ENCODE measurements around the gene SLC6A18. TPM values are rescaled to one million over a fixed set of nuclear protein-coding genes. Genes with fewer than 3 reads are reported as not detected.

Gene SLC6A18
- total and polyA plus RNA-seq, 10 of the 15 experiments (the other 5 are each of a cell fraction or from before 2014, with no cell fraction given), result not detected

DNA sequence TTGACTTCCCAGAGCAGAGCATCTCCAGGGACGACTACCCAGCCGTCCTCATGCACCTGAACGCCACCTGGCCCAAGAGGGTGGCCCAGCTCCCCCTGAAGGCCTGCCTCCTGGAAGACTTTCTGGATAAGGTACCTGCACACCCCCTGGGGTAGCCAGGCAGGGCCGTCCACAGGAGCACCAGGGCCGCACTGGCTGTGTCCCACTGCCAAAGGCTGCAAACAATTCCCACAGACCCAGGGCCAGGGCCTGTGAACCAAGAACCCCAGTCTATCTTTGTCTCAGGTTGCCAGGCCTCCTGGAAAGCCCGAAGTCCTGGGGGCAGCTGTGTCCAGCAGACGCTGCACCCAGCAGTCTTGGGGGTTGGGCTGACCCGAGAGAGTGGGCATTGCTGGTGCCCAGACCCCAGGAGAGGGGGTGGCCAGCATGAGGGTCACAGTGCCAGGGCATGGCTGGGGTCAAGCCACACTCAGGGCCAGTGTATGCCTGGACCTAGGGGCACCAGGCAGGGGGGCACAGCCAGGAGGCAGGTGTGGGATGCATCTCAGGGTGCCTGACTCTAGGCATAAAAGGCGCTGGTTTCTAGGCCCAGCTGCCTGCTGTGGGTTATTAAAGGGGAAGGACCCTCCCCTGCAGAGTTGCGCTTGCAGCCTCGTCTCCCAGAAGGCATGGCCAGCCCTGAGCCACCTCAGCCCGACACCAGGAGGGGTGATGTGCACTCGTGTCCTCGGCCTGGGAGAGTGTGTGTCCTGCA, 17.7 kb downstream of the SLC6A18 start:
- POLR2A ChIA-PET, result no interaction called here
- ATAC-seq, result no peak
- Histone ChIP-seq H3K9ac (ENCODE audit: control insufficient read depth, insufficient read depth, low read length) (no peak overlapping the region), H3K27ac (ENCODE audit: control insufficient read depth, insufficient read depth) (no peak overlapping the region), H3K9me3 (replicated peaks; ENCODE audit: control insufficient read depth, insufficient read depth, low read length) (no peaks in the 10 kb centered on the region), H3K4me2 (ENCODE audit: control insufficient read depth, insufficient read depth) (no peak overlapping the region), H3K4me3 (no peak overlapping the region), H4K20me1 (ENCODE audit: control insufficient read depth, insufficient read depth) (no peaks in the 10 kb centered on the region), H2AFZ (ENCODE audit: control insufficient read depth, low read depth, low read length) (no peak overlapping the region), H3K36me3 (ENCODE audit: control insufficient read depth in 2 of 2, insufficient read depth in 2 of 2, low read length in 1 of 2) (no peaks in the 10 kb centered on the region), H3K4me1 (ENCODE audit: control insufficient read depth, insufficient read depth, low read length) (no peaks in the 10 kb centered on the region), H3K27me3 (replicated peaks in 1 of 2; ENCODE audit: control insufficient read depth in 2 of 2, insufficient read depth in 2 of 2, low read length in 1 of 2) (no peaks in the 10 kb centered on the region; a peak in 2 of 4 replicates), H3K79me2 (ENCODE audit: control insufficient read depth, insufficient read depth, low read length) (no peaks in the 10 kb centered on the region)
- BruUV-seq (replicated peaks), result no TSS peak
- in situ Hi-C loops (cut with MboI), result no loop called here
- no peak for DNase-seq (ENCODE audit: low read depth, low spot score)
- intact Hi-C loops (cut with micrococcal nuclease; ENCODE audit: unreplicated experiment), result no loop called here
- 23% methylated on average over 14 of the region's 14 CpGs for WGBS (ENCODE audit: insufficient coverage, insufficient replicate concordance, low lambda C conversion rate, missing lambda C conversion rate)
- RAD21 ChIA-PET (ENCODE audit: unreplicated experiment), result no interaction called here
- SMC1A ChIA-PET (ENCODE audit: uncharacterized antibody, unreplicated experiment), result no interaction called here
- FAIRE-seq, result no peak
- CTCF ChIA-PET, result no interaction called here
- no peak for TF ChIP-seq TAF1 (IDR thresholded peaks at IDR 0.05; ENCODE audit: borderline replicate concordance, low read depth, low read length)
- TF ChIP-seq TCF12 (IDR thresholded peaks at IDR 0.05; ENCODE audit: low read depth, low read length), result no peak
- TF ChIP-seq, protein P1, sequence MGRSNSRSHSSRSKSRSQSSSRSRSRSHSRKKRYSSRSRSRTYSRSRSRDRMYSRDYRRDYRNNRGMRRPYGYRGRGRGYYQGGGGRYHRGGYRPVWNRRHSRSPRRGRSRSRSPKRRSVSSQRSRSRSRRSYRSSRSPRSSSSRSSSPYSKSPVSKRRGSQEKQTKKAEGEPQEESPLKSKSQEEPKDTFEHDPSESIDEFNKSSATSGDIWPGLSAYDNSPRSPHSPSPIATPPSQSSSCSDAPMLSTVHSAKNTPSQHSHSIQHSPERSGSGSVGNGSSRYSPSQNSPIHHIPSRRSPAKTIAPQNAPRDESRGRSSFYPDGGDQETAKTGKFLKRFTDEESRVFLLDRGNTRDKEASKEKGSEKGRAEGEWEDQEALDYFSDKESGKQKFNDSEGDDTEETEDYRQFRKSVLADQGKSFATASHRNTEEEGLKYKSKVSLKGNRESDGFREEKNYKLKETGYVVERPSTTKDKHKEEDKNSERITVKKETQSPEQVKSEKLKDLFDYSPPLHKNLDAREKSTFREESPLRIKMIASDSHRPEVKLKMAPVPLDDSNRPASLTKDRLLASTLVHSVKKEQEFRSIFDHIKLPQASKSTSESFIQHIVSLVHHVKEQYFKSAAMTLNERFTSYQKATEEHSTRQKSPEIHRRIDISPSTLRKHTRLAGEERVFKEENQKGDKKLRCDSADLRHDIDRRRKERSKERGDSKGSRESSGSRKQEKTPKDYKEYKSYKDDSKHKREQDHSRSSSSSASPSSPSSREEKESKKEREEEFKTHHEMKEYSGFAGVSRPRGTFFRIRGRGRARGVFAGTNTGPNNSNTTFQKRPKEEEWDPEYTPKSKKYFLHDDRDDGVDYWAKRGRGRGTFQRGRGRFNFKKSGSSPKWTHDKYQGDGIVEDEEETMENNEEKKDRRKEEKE (IDR thresholded peaks at IDR 0.05), result no peak
- TF ChIP-seq, protein P2, sequence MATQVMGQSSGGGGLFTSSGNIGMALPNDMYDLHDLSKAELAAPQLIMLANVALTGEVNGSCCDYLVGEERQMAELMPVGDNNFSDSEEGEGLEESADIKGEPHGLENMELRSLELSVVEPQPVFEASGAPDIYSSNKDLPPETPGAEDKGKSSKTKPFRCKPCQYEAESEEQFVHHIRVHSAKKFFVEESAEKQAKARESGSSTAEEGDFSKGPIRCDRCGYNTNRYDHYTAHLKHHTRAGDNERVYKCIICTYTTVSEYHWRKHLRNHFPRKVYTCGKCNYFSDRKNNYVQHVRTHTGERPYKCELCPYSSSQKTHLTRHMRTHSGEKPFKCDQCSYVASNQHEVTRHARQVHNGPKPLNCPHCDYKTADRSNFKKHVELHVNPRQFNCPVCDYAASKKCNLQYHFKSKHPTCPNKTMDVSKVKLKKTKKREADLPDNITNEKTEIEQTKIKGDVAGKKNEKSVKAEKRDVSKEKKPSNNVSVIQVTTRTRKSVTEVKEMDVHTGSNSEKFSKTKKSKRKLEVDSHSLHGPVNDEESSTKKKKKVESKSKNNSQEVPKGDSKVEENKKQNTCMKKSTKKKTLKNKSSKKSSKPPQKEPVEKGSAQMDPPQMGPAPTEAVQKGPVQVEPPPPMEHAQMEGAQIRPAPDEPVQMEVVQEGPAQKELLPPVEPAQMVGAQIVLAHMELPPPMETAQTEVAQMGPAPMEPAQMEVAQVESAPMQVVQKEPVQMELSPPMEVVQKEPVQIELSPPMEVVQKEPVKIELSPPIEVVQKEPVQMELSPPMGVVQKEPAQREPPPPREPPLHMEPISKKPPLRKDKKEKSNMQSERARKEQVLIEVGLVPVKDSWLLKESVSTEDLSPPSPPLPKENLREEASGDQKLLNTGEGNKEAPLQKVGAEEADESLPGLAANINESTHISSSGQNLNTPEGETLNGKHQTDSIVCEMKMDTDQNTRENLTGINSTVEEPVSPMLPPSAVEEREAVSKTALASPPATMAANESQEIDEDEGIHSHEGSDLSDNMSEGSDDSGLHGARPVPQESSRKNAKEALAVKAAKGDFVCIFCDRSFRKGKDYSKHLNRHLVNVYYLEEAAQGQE (IDR thresholded peaks at IDR 0.05; ENCODE audit: low read depth, low read length), result no peak
- no peak for TF ChIP-seq NR2C2 (IDR thresholded peaks at IDR 0.05; ENCODE audit: borderline replicate concordance, control insufficient read depth, insufficient read length, low read depth)
- no peak for TF ChIP-seq CEBPB (IDR thresholded peaks at IDR 0.05; ENCODE audit: borderline replicate concordance in 1 of 2, low read depth in 2 of 2, low read length in 2 of 2)
- TF ChIP-seq, protein P3, sequence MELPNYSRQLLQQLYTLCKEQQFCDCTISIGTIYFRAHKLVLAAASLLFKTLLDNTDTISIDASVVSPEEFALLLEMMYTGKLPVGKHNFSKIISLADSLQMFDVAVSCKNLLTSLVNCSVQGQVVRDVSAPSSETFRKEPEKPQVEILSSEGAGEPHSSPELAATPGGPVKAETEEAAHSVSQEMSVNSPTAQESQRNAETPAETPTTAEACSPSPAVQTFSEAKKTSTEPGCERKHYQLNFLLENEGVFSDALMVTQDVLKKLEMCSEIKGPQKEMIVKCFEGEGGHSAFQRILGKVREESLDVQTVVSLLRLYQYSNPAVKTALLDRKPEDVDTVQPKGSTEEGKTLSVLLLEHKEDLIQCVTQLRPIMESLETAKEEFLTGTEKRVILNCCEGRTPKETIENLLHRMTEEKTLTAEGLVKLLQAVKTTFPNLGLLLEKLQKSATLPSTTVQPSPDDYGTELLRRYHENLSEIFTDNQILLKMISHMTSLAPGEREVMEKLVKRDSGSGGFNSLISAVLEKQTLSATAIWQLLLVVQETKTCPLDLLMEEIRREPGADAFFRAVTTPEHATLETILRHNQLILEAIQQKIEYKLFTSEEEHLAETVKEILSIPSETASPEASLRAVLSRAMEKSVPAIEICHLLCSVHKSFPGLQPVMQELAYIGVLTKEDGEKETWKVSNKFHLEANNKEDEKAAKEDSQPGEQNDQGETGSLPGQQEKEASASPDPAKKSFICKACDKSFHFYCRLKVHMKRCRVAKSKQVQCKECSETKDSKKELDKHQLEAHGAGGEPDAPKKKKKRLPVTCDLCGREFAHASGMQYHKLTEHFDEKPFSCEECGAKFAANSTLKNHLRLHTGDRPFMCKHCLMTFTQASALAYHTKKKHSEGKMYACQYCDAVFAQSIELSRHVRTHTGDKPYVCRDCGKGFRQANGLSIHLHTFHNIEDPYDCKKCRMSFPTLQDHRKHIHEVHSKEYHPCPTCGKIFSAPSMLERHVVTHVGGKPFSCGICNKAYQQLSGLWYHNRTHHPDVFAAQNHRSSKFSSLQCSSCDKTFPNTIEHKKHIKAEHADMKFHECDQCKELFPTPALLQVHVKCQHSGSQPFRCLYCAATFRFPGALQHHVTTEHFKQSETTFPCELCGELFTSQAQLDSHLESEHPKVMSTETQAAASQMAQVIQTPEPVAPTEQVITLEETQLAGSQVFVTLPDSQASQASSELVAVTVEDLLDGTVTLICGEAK (IDR thresholded peaks at IDR 0.05; ENCODE audit: borderline replicate concordance), result no peak
- TF ChIP-seq CBFB (IDR thresholded peaks at IDR 0.05; ENCODE audit: low read depth), result no peak
- no peak for TF ChIP-seq SRF (IDR thresholded peaks at IDR 0.05; ENCODE audit: low read depth in 2 of 2, low read length in 2 of 2)
- no peak for TF ChIP-seq WRNIP1 (IDR thresholded peaks at IDR 0.05; ENCODE audit: borderline replicate concordance, low read depth, low read length)
- TF ChIP-seq KLF5 (IDR thresholded peaks at IDR 0.05; ENCODE audit: partially characterized antibody), result no peak
- TF ChIP-seq CREM (IDR thresholded peaks at IDR 0.05; ENCODE audit: low read depth), result no peak
- TF ChIP-seq SIX5 (IDR thresholded peaks at IDR 0.05; ENCODE audit: low read depth, low read length, severe bottlenecking), result no peak
